ENCODE data around the gene SPEG.

DNA sequence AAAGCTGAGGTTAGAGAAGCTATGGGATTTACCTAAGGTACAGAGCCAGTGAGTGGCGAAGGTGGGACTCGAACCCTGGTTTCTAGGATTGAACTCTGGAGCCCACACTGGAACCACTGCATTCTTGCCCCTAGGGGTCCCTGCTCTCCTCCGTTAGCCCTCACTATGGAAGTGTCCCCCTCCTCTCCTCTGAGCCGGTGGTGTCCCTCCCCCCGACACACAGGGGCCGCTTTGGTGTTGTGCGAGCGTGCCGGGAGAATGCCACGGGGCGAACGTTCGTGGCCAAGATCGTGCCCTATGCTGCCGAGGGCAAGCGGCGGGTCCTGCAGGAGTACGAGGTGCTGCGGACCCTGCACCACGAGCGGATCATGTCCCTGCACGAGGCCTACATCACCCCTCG, 55.5 kb downstream of the SPEG start:
- TF ChIP-seq, protein P1, sequence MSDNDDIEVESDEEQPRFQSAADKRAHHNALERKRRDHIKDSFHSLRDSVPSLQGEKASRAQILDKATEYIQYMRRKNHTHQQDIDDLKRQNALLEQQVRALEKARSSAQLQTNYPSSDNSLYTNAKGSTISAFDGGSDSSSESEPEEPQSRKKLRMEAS (IDR thresholded peaks at IDR 0.05): no peak
- TF ChIP-seq RAD21 (IDR thresholded peaks at IDR 0.05; ENCODE audit: low read depth) (no peak), ZBTB7A (IDR thresholded peaks at IDR 0.05; ENCODE audit: low read depth) (no peak), TEAD4 (IDR thresholded peaks at IDR 0.05) (peak; percentile 27; the same call in 1 of the 2 replicates), EP300 (IDR thresholded peaks at IDR 0.05; ENCODE audit: borderline replicate concordance) (no peak)
- TF ChIP-seq, protein P2, sequence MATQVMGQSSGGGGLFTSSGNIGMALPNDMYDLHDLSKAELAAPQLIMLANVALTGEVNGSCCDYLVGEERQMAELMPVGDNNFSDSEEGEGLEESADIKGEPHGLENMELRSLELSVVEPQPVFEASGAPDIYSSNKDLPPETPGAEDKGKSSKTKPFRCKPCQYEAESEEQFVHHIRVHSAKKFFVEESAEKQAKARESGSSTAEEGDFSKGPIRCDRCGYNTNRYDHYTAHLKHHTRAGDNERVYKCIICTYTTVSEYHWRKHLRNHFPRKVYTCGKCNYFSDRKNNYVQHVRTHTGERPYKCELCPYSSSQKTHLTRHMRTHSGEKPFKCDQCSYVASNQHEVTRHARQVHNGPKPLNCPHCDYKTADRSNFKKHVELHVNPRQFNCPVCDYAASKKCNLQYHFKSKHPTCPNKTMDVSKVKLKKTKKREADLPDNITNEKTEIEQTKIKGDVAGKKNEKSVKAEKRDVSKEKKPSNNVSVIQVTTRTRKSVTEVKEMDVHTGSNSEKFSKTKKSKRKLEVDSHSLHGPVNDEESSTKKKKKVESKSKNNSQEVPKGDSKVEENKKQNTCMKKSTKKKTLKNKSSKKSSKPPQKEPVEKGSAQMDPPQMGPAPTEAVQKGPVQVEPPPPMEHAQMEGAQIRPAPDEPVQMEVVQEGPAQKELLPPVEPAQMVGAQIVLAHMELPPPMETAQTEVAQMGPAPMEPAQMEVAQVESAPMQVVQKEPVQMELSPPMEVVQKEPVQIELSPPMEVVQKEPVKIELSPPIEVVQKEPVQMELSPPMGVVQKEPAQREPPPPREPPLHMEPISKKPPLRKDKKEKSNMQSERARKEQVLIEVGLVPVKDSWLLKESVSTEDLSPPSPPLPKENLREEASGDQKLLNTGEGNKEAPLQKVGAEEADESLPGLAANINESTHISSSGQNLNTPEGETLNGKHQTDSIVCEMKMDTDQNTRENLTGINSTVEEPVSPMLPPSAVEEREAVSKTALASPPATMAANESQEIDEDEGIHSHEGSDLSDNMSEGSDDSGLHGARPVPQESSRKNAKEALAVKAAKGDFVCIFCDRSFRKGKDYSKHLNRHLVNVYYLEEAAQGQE (IDR thresholded peaks at IDR 0.05; ENCODE audit: low read depth): no peak
- TF ChIP-seq, protein P3, sequence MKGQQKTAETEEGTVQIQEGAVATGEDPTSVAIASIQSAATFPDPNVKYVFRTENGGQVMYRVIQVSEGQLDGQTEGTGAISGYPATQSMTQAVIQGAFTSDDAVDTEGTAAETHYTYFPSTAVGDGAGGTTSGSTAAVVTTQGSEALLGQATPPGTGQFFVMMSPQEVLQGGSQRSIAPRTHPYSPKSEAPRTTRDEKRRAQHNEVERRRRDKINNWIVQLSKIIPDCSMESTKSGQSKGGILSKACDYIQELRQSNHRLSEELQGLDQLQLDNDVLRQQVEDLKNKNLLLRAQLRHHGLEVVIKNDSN (IDR thresholded peaks at IDR 0.05): no peak
